ENCODE measurements around the gene ZFP36. TPM values are rescaled to one million over a fixed set of nuclear protein-coding genes. Genes with fewer than 3 reads are reported as not detected.

ZFP36 gene
- total RNA-seq, 1 donor from 2014 or later = 46.9 TPM

DNA sequence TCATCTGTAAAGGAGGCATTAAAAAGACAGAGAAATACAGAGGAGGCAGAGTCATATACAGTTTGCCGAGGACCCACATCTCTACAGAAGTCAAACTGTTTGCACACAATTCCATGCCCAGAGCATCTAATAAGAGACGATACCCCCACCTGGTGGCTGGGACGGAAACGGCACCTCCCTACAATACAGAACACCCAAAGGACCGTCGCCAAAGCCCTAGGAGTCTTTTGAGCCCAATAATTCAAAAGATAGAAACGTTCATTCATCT is 5.1 kb downstream of the ZFP36 start:
- Mint-ChIP-seq H3K27ac (peak overlapping the region; percentile 90), H3K9me3 (no peaks in the 10 kb centered on the region), H3K4me1 (ENCODE audit: low read depth) (peaks cover 38% of the 10 kb centered on the region), H3K4me3 (ENCODE audit: low read depth) (peak overlapping the region; percentile 80), H3K36me3 (ENCODE audit: low read depth) (peaks cover 39% of the 10 kb centered on the region), H3K27me3 (ENCODE audit: low read depth) (no peaks in the 10 kb centered on the region)
- DNase-seq (ENCODE audit: low spot score) = peak; percentile 84
- intact Hi-C loops (cut with micrococcal nuclease) = loop anchor here (1.0 to 2.0 kb wide), 8 partner anchors 10 to 289 kb away; partner anchors contain the start of genes MED29 and PAF1

DNA sequence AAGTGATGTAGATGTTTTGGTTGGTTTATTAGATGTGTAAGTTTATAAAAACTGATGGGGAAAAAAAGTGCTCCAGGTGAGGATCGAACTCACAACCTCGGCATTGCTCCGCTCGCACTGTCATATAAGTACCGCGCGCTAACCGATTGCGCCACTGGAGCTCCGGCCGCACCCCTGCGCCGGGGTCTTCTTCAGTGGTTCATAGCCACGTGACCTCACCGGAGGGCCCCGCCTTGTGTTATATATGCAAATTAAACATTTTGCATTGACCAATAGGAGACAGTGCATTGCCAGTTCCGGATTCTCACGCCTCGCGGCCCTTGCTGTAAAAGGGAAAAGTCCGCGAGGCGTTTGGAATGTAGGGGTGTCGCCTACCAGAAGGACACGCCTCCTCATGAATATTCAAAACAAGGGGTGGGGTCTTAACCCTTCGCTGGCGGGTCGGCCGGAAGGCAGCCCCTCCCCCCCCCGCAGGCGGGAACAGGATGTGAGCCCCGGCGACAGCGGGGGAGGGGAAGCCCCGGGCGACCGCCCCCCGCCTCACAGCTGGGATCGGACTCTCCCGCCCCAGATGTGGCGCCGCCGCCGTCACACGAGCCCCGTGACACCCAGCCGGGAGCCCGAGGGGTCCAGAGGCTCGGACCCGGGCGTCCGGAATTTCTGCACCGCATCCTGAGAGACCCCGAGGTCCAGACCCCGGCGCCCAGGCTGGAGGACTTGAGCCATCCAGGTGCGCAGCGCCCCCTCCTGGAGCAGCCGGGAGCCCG is 5.6 kb downstream of the ZFP36 start, which contains the start of gene PLEKHG2:
PLEKHG2 (plus strand) TSS at position 570 of the 767 bp plus-strand sequence. CDS start 1,418 bp downstream, outside the sequence.
- Mint-ChIP-seq H3K9me3 (no peaks in the 10 kb centered on the region), H3K4me1 (ENCODE audit: low read depth) (peaks cover 38% of the 10 kb centered on the region), H3K27ac (peak within 1 kb of the TSS; percentile 90), H3K4me3 (ENCODE audit: low read depth) (peak within 1 kb of the TSS; percentile 97), H3K27me3 (ENCODE audit: low read depth) (no peaks in the 10 kb centered on the region), H3K36me3 (ENCODE audit: low read depth) (peaks cover 35% of the 10 kb centered on the region)
- intact Hi-C loops (cut with micrococcal nuclease) = loop anchor here (1.0 to 2.0 kb wide), 7 partner anchors 15 to 290 kb away; partner anchors contain the start of genes MED29 and PAF1
- peak; percentile 96 for DNase-seq (ENCODE audit: low spot score)

DNA sequence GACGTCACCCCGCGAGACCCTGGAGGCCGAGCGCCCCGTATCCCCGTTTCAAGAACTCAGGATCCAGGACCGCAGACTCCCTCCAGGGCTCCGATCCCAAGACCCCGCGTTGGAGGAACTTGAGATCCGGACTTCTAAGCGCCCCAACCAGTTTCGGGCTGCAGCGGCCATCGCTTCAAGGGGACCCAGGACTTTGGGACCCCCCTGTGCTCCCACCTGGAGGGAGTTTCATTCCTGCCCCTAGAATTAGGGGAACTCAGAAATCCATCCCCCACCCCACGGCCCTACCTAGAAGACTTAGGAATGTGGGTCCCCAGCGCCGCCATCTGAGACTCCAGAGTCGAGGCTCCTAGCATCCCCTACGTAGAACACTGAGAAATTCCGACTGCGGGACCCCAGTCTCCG is 6.2 kb downstream of the ZFP36 start:
- H3K4me1 Mint-ChIP-seq (ENCODE audit: low read depth) = peaks cover 37% of the 10 kb centered on the region
- peak overlapping the region; percentile 80 for H3K4me3 Mint-ChIP-seq (ENCODE audit: low read depth)
- intact Hi-C loops (cut with micrococcal nuclease) = loop anchor here (1.0 to 2.0 kb wide), 7 partner anchors 16 to 291 kb away; partner anchors contain the start of genes MED29 and PAF1
- peak overlapping the region; percentile 42 for H3K27ac Mint-ChIP-seq
- no peak for DNase-seq (ENCODE audit: low spot score)
- H3K36me3 Mint-ChIP-seq (ENCODE audit: low read depth) = peaks cover 35% of the 10 kb centered on the region
- H3K27me3 Mint-ChIP-seq (ENCODE audit: low read depth) = no peaks in the 10 kb centered on the region
- no peaks in the 10 kb centered on the region for H3K9me3 Mint-ChIP-seq

DNA sequence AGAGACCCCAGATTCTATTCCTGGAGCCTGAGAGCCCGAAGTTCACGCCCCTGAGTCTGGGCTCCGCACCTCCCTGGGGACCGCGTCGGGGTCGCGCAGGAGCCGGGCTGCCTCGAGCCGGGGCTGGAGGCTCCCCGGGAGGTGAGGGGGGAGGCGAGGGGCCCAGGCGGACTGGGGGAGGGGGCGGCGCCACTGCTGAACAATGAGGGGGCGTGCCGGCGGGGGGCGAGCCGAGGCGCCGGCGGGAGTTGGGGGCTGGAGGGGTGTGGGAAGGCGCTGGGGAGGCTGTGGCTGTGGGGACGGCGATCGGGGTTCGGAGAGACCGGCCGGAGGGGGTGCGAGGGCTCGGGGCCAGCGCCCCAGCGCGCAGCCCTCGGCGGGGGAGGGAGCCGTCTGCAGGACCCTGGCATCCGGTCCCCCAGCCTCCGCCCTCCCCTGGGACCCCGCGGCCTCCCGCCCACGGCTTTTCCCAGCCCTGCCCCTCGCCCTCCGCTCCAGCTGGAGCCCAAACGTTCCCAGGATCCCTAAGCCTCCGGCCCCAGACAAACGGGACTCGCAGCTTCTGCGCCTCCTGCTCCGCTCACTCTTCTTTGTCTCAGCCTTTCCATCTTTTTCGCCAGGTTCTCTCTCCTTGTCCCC is 6.7 kb downstream of the ZFP36 start:
- intact Hi-C loops (cut with micrococcal nuclease) = loop anchor here (2.0 kb wide), 1 partner anchor 63 kb away; no protein-coding TSS in a partner anchor
- no peak for DNase-seq (ENCODE audit: low spot score)
- Mint-ChIP-seq H3K36me3 (ENCODE audit: low read depth) (peaks cover 34% of the 10 kb centered on the region), H3K9me3 (no peaks in the 10 kb centered on the region), H3K4me1 (ENCODE audit: low read depth) (peaks cover 32% of the 10 kb centered on the region), H3K27ac (peak overlapping the region; percentile 81), H3K4me3 (ENCODE audit: low read depth) (peak overlapping the region; percentile 97), H3K27me3 (ENCODE audit: low read depth) (no peaks in the 10 kb centered on the region)

DNA sequence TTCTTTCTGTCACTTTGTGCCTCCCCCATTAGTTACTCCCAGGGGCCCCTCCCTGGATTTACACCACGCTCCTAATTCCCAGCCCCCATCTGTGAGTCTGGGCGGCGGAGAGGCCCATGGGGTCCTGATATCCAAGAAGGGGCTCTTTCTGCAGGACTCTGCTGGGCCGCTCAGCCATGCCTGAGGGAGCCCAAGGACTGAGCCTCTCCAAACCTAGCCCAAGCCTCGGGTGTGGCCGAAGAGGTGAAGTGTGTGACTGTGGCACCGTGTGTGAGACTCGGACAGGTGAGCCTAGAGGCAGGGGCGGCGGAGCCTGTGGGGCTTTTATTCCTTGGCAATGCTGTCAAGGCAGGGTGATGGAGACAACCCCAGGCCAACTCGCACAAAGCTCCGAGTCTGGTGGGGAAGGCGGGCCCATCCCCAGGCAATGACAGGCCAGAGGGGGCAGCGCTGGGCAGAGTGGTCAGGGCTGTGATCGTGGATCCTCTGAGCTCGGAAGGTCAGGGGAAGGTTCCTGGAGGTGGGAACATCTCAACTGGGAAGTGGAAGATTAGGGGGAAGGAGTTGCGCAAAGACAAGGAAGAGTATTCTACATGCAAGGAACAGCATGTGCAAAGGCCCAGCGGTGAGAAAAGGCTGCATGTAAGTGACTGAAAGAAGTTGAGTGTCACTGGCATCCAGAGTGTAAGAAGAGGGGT is 7.4 kb downstream of the ZFP36 start:
- intact Hi-C loops (cut with micrococcal nuclease) = loop anchor here (2.0 kb wide), 1 partner anchor 63 kb away; no protein-coding TSS in a partner anchor
- Mint-ChIP-seq H3K4me1 (ENCODE audit: low read depth) (peaks cover 27% of the 10 kb centered on the region), H3K27ac (peak overlapping the region; percentile 81), H3K36me3 (ENCODE audit: low read depth) (peaks cover 33% of the 10 kb centered on the region), H3K4me3 (ENCODE audit: low read depth) (peak overlapping the region; percentile 97), H3K27me3 (ENCODE audit: low read depth) (no peaks in the 10 kb centered on the region), H3K9me3 (no peaks in the 10 kb centered on the region)
- no peak for DNase-seq (ENCODE audit: low spot score)

DNA sequence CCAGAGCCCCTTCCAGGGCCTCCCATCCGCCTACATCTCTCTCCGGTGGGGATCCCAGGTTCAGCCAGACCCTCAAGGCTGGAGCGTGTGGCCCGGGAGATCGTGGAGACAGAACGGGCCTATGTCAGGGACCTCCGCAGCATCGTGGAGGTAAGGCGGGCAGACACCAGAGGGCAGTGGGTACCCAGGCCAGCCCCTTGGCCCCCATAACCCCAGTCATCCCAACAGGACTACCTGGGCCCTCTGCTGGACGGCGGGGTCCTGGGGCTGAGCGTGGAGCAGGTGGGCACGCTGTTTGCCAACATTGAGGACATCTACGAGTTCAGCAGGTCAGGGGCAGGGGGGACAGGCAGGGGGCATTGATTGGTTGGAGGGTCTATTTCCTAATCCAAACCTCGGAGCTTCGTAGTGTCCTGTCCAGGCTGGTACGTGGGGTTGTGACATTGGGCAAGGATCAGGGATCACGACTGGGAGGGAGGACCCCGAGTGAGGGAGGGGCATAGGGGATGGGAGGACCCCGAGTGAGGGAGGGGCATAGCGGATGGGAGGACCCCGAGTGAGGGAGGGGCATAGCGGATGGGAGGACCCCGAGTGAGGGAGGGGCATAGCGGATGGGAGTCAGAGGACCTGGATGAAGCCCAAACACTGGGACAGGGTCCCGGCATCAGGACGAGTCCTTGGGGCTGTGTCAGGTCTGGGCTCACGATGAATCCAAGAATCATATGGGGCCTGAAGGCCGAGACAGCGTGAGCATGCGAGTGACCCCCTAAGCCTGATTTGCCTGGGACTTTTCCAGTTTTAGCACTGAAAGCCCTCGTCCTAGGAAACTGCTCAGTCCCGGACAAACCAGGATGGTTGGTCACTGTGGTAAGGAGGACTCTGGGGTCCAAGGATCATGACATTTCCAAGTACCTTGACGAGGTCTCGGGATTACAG is 8.7 kb downstream of the ZFP36 start:
- no peaks in the 10 kb centered on the region for H3K9me3 Mint-ChIP-seq

DNA sequence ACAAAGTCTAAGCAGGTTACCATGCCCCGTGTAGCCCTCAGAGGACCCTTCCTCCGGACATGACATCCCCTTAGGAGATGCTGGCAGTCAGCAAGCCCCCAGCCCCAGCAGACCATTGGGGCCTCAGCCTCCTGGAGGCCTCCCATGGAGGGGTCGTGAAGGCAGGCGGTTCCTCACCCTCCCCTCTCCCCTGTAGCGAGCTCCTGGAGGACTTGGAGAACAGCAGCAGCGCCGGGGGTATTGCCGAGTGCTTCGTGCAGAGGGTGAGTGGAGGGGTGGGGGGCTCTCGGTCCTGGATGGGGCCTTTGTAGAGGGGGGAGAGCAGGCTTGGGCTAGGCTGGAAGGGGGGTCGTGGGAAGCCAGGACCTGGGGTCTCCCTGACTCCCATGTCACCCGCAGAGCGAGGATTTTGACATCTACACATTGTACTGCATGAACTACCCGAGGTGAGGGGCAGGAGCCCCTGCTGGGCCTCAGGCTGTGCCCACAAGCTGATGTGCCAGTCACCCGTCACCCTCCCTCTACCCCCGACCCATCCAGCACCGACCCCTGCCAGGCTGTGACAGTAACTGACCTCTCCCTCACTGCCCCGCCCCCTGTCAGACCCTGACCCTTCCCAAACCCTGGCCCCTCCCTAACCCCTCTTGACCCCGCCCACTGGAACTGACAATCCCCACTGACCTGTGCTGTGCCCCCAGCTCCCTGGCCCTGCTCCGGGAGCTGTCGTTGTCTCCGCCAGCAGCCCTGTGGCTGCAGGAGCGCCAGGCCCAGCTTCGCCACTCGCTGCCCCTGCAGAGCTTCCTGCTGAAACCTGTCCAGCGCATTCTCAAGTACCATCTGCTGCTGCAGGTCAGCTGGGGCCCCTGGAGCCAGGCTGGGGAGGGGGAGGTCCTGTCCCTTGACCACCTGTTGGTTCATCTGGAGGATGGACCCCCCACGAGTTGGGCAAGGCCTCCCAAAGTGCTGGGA is 9.8 kb downstream of the ZFP36 start:
- Mint-ChIP-seq H3K36me3 (ENCODE audit: low read depth) (peaks cover 30% of the 10 kb centered on the region), H3K4me1 (ENCODE audit: low read depth) (peaks cover 14% of the 10 kb centered on the region), H3K27ac (no peak overlapping the region), H3K27me3 (ENCODE audit: low read depth) (no peaks in the 10 kb centered on the region), H3K9me3 (no peaks in the 10 kb centered on the region), H3K4me3 (ENCODE audit: low read depth) (no peak overlapping the region)
- no peak for DNase-seq (ENCODE audit: low spot score)
- intact Hi-C loops (cut with micrococcal nuclease) = no loop called here

More for the DNA sequence above, 8.7 kb downstream of the ZFP36 start:
- no peak for DNase-seq (ENCODE audit: low spot score)
- peak overlapping the region; percentile 17 for H3K4me3 Mint-ChIP-seq (ENCODE audit: low read depth)
- no peak overlapping the region for H3K27ac Mint-ChIP-seq
- no peaks in the 10 kb centered on the region for H3K27me3 Mint-ChIP-seq (ENCODE audit: low read depth)
- peaks cover 24% of the 10 kb centered on the region for H3K4me1 Mint-ChIP-seq (ENCODE audit: low read depth)
- intact Hi-C loops (cut with micrococcal nuclease) = no loop called here
- peaks cover 35% of the 10 kb centered on the region for H3K36me3 Mint-ChIP-seq (ENCODE audit: low read depth)

DNA sequence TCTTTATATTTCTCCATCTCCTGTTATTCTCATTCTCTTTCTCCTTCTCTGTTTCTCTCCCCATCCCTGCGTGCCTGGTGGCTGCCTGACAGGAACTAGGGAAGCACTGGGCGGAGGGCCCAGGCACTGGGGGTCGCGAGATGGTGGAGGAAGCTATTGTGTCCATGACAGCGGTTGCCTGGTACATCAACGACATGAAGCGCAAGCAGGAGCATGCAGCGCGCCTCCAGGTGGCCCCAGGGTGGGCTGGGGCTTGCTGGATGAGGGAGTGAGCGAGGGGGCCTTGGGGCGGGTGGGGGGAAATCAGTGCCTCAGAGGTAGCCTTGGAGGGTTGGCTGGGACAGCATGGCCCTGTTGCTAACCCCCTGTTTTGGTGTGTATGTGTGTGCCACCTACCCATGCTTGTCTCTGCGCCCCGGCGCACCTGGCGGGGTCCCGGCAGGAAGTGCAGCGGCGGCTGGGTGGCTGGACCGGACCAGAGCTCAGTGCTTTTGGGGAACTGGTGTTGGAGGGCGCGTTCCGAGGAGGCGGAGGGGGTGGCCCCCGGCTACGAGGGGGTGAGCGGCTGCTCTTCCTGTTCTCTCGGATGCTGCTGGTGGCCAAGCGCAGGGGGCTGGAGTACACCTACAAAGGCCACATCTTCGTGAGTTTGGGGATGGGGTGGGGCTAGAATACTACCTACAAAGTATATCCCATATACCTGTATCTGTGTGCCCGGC is 11.0 kb downstream of the ZFP36 start:
- H3K9me3 Mint-ChIP-seq = no peaks in the 10 kb centered on the region
- H3K27ac Mint-ChIP-seq = no peak overlapping the region
- peaks cover 32% of the 10 kb centered on the region for H3K36me3 Mint-ChIP-seq (ENCODE audit: low read depth)

DNA sequence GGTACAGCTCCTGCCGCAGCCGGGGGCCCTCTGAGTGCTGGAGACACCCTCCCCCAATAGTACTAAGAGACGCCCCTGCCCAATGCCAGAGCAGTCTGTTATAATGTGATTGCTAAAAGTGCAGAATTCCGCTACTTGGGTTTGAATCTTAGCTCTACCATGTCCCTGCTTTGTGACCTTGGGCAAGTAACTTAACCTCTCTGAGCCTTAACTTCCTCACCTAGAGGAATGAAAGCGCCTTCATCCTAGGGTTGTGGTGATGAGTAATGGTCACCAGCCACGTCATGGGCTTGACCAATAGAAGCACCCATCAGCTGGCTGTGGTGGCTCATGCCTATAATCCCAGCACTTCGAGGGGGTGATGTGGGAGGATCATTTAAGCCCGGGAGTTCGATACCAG is 12.4 kb downstream of the ZFP36 start:
- intact Hi-C loops (cut with micrococcal nuclease) = no loop called here
- Mint-ChIP-seq H3K4me3 (ENCODE audit: low read depth) (no peak overlapping the region), H3K27me3 (ENCODE audit: low read depth) (no peaks in the 10 kb centered on the region), H3K27ac (no peak overlapping the region), H3K4me1 (ENCODE audit: low read depth) (peaks cover 7% of the 10 kb centered on the region), H3K36me3 (ENCODE audit: low read depth) (peaks cover 36% of the 10 kb centered on the region), H3K9me3 (no peaks in the 10 kb centered on the region)
- DNase-seq (ENCODE audit: low spot score) = no peak

More for the DNA sequence above, 11.0 kb downstream of the ZFP36 start:
- Mint-ChIP-seq H3K4me3 (ENCODE audit: low read depth) (no peak overlapping the region), H3K4me1 (ENCODE audit: low read depth) (peaks cover 11% of the 10 kb centered on the region), H3K27me3 (ENCODE audit: low read depth) (no peaks in the 10 kb centered on the region)
- intact Hi-C loops (cut with micrococcal nuclease) = no loop called here
- no peak for DNase-seq (ENCODE audit: low spot score)

DNA sequence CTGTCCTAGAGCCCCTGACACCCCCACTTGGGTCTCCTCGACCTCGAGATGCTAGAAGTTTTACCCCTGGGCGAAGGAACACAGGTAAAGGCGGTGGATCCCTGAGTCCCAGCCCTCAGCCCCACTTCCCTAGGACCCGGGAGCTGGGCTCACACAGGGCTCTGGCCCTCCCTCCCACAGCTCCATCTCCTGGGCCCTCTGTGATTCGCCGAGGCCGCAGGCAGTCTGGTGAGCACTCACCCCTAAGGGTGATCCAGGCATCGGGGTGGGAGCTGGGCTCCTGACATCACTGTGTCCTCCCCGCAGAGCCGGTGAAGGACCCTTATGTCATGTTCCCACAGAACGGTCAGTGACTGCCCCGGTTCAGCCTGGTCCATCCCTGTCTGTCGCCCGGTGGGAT is 14.1 kb downstream of the ZFP36 start:
- H3K4me3 Mint-ChIP-seq (ENCODE audit: low read depth) = no peak overlapping the region
- peaks cover 32% of the 10 kb centered on the region for H3K36me3 Mint-ChIP-seq (ENCODE audit: low read depth)
- no peaks in the 10 kb centered on the region for H3K4me1 Mint-ChIP-seq (ENCODE audit: low read depth)
- no peak overlapping the region for H3K27ac Mint-ChIP-seq
- H3K9me3 Mint-ChIP-seq = no peaks in the 10 kb centered on the region
- intact Hi-C loops (cut with micrococcal nuclease) = no loop called here
- DNase-seq (ENCODE audit: low spot score) = no peak
- H3K27me3 Mint-ChIP-seq (ENCODE audit: low read depth) = no peaks in the 10 kb centered on the region

DNA sequence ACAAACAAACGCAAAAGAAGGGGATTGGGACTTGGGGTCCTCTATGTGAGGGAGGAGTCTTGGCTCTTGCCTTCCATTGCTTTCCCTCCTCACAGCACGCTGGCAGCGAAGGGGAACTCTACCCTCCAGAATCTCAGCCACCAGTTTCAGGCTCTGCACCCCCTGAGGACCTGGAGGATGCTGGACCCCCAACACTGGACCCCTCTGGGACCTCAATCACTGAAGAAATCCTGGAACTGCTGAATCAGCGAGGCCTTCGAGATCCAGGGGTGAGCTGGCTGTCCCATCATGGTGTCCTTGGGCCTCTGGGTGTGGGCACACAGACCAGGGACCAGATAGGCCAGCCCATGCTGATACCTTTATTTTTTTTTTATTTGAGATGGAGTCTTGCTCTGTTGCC is 15.4 kb downstream of the ZFP36 start:
- Mint-ChIP-seq H3K4me1 (ENCODE audit: low read depth) (no peaks in the 10 kb centered on the region), H3K4me3 (ENCODE audit: low read depth) (no peak overlapping the region), H3K36me3 (ENCODE audit: low read depth) (peaks cover 35% of the 10 kb centered on the region), H3K9me3 (no peaks in the 10 kb centered on the region), H3K27me3 (ENCODE audit: low read depth) (no peaks in the 10 kb centered on the region), H3K27ac (no peak overlapping the region)
- intact Hi-C loops (cut with micrococcal nuclease) = no loop called here
- DNase-seq (ENCODE audit: low spot score) = no peak

Measured in activated T-helper 2 cell treated with anti-CD3 and anti-CD28 coated beads, Interferon-gamma antibody, Interleukin-2, Interleukin-4, amounts not matched to agents 10 μg/mL and 5 μg/mL and 100 μg/mL, durations not matched to agents 14 hours and 24 hours and 36 hours (primary cell).